ENCODE data around the gene TEX264. TPM values are rescaled to one million over a fixed set of nuclear protein-coding genes. Genes with fewer than 3 reads are reported as not detected.
"Not testable (repeated sequence)": the region's sequence is repeated elsewhere in the genome, so short reads cannot be mapped to it uniquely, and the experiment has no call there.

Gene TEX264
- total RNA-seq, 2 experiments from 2014 or later = 45.6 to 50.3 TPM

GRCh38 chr3:51739110-51739509 lies 68.1 kb downstream of the TEX264 start:
- Histone ChIP-seq H3K4me2 (ENCODE audit: low read length) (no peak overlapping the region), H3K79me2 (ENCODE audit: insufficient read depth, low read depth, low read length) (no peaks in the 10 kb centered on the region), H4K20me1 (ENCODE audit: insufficient read depth, low read length) (no peaks in the 10 kb centered on the region), H3K27ac (ENCODE audit: low read depth, low read length, poor library complexity, severe bottlenecking) (no peak overlapping the region), H2AFZ (ENCODE audit: low read length) (no peak overlapping the region), H3K9me3 (ENCODE audit: low read length) (no peaks in the 10 kb centered on the region), H3K4me3 (ENCODE audit: low read depth, low read length, poor library complexity, severe bottlenecking) (no peak overlapping the region), H3K4me1 (ENCODE audit: insufficient read depth, low read length, poor library complexity, severe bottlenecking) (peaks cover 4% of the 10 kb centered on the region), H3K36me3 (ENCODE audit: insufficient read depth, low read length) (no peaks in the 10 kb centered on the region), H3K9me2 (ENCODE audit: insufficient read depth, low read length) (no peaks in the 10 kb centered on the region)
- intact Hi-C loops (cut with micrococcal nuclease; ENCODE audit: unreplicated experiment) = no loop called here
- CTCF ChIA-PET (ENCODE audit: unreplicated experiment) = no interaction called here
- TF ChIP-seq EZH2phosphoT487 (IDR thresholded peaks at IDR 0.05; ENCODE audit: borderline replicate concordance, low read depth, low read length) (no peak), CTCF (conservative IDR thresholded peaks at IDR 0.05; ENCODE audit: low read length) (no peak)
- no peak for DNase-seq (ENCODE audit: low spot score)
- no TSS peak for BruUV-seq (replicated peaks)
- POLR2A ChIA-PET = no interaction called here

- H3K4me1 ChIP-seq (ENCODE audit: insufficient read depth, low read length, poor library complexity, severe bottlenecking); POLR2A ChIA-PET; DNase-seq (ENCODE audit: low spot score); H3K36me3 ChIP-seq (ENCODE audit: insufficient read depth, low read length); H3K79me2 ChIP-seq (ENCODE audit: insufficient read depth, low read depth, low read length); H3K4me2 ChIP-seq (ENCODE audit: low read length); BruUV-seq (replicated peaks); H3K27ac ChIP-seq (ENCODE audit: low read depth, low read length, poor library complexity, severe bottlenecking); H3K4me3 ChIP-seq (ENCODE audit: low read depth, low read length, poor library complexity, severe bottlenecking); H4K20me1 ChIP-seq (ENCODE audit: insufficient read depth, low read length); H3K9me3 ChIP-seq (ENCODE audit: low read length); CTCF ChIA-PET (ENCODE audit: unreplicated experiment); intact Hi-C loops (cut with micrococcal nuclease; ENCODE audit: unreplicated experiment); H3K9me2 ChIP-seq (ENCODE audit: insufficient read depth, low read length): not testable (repeated sequence)
- H2AFZ ChIP-seq (ENCODE audit: low read length) = peak overlapping the region; percentile 85; the same call in 1 of the 2 replicates
Observed at GRCh38 chr3:51742320-51742719, 71.3 kb downstream of the TEX264 start.

GRCh38 chr3:51742978-51743377 lies 71.9 kb downstream of the TEX264 start:
- H4K20me1 ChIP-seq (ENCODE audit: insufficient read depth, low read length); H3K27ac ChIP-seq (ENCODE audit: low read depth, low read length, poor library complexity, severe bottlenecking); H3K36me3 ChIP-seq (ENCODE audit: insufficient read depth, low read length); H3K79me2 ChIP-seq (ENCODE audit: insufficient read depth, low read depth, low read length); H3K9me3 ChIP-seq (ENCODE audit: low read length); intact Hi-C loops (cut with micrococcal nuclease; ENCODE audit: unreplicated experiment); CTCF ChIA-PET (ENCODE audit: unreplicated experiment); POLR2A ChIA-PET; BruUV-seq (replicated peaks); H3K9me2 ChIP-seq (ENCODE audit: insufficient read depth, low read length); H3K4me1 ChIP-seq (ENCODE audit: insufficient read depth, low read length, poor library complexity, severe bottlenecking): not testable (repeated sequence)
- peak overlapping the region; percentile 13 for H3K4me3 ChIP-seq (ENCODE audit: low read depth, low read length, poor library complexity, severe bottlenecking)
- peak overlapping the region; percentile 34 for H3K4me2 ChIP-seq (ENCODE audit: low read length)
- peak; percentile 56; the same call in 1 of the 2 replicates for TF ChIP-seq CTCF (conservative IDR thresholded peaks at IDR 0.05; ENCODE audit: low read length)
- peak; percentile 49 for DNase-seq (ENCODE audit: low spot score)
- peak overlapping the region; percentile 85 for H2AFZ ChIP-seq (ENCODE audit: low read length)
